GM04503 (cell line): ENCODE measurements around the gene DOCK3.
"Not testable (repeated sequence)": the region's sequence is repeated elsewhere in the genome, so short reads cannot be mapped to it uniquely, and the experiment has no call there.

Experiments
- DNase-seq: peaks from one replicate; pipeline ENCODE4 v3.0.0-alpha.2; 2012; ENCODE audit warnings: low read depth

Gene DOCK3

DNA sequence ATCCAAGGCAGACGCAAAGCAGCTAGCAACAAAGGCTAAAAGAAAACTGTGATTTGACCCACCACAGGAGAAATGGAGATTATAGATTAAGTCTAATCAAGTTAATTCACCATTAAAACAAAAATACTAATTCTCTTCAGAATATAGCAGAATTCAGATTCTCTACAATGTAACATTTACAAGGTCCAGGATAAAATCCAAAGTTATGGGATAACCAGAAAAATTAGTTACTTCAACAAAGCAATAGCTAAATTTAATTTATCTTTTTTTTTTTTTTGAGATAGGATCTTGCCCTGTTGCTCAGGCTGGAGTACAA lies 425.8 kb downstream of the DOCK3 start:
- no peak for DNase-seq

DNA sequence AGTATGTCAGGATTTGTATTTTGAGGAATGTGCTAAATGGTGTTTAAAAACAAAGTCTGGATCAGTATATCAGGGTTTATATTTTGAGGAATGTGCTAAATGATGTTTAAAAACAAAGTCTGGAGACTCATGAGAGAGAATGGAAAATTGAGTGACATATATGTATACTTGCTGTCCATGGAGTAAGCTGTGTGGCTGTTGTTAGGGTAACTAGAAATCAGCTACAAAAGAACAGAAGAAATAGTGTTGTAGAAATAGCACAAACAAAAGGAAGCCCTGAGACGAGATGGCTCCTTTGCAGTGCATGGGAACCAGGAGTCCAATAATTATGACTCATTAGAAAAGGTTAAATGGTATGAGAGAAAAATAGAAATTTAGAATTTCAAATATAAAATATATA lies 427.7 kb downstream of the DOCK3 start:
- DNase-seq: no peak

DNA sequence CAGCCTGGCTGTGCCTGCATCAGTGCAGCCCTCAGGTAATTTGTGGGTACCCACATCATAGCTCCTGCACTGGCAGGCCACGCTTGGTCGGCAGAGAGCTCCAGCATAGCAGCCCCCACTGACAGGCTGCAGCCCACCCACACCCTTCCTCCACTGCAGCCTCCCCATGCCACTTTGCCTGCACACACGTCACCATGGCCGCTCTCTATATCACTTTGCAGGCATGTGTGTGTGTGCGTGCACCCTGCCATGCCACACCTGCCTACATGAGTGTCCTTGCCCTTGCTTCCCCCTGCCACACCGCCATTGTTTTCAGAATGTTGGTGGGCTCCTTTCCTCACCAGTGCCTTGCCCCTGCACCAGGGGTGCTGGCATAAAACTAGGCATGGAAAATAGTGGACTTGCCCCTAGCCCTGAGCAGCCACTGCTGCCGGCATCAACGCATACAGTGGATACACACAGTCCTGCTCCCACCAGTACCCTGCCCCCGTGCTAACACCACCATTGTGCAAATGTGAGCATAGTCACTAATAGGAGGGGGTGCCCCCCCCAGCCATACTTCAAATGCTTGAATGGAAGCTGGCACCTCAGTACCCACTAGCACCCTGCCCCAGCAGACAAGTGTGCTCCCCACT lies 431.6 kb downstream of the DOCK3 start:
- DNase-seq: no peak

DNA sequence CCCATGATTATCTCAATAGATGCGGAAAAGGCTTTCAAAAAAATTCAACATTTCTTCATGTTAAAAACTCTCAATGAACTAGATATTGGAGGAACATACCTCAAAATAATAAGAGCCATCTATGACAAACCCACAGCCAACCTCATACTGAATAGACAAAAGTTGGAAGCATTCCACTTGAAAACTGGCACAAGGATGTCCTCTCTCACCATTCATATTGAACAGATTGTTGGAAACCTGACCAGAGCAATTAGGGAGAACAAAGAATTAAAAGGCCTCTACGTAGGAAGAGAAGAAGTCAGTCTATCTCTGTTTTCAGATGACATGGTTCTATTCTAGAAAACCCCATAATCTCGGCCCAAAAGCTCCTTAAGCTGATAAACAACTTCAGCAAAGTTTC lies 435.9 kb downstream of the DOCK3 start:
- DNase-seq: no peak

DNA sequence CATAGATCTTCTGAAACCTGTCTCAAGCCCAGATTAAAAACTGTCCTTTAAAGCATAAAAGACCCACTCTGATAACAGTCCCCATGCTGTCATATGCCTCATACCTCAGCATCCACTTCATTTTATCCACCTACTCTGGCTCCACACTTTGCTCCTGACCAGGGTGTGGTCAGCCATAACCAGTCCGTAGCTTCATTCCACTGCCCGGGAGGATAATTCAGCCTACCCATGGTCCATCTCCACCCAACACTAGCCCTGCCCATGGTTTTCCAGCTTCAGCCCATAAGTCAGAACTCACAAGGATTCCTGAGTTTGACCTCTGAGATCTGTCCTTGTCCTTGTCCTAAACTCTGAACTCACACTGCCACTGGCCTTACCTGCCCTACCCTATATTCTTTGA lies 448.2 kb downstream of the DOCK3 start:
- DNase-seq: no peak

DNA sequence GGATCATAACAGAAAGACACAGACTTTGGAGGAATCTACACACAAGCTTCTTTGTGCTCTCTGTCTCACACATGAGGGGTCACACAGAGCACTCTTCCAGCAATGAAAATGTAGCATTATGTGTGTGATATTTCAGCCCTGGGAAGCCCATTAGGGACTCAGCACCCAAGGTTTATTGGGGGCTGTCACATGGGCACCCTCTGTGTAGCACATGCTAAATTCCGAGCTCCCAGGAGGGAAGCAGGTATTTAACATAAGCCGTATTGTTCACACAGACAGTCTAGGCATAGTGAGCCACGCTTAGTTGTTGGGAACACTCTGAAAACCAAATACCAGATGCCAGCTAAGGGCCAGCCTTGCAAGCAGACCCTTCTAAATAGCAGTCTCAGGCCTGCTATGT lies 448.8 kb downstream of the DOCK3 start:
- no peak for DNase-seq

DNA sequence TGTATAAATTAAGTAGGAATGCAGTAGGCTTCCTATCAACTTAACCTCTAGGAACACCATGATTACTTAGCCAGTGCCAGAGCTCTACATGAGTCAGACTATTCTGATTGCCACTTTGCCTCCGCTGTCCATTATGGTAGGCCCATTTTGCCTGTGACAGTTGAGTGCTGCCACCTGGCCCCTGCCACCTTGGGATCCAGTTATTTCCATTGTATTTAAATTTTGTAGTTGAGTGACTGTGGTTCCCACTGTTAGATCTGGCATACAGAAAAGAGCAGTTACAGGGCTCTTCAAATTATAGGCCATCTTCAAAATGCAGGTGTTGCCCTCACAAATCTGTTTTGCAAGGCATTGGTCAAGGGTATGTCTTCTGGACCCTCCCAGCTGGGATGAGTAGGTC lies 456.9 kb downstream of the DOCK3 start:
- not testable (repeated sequence) for DNase-seq

DNA sequence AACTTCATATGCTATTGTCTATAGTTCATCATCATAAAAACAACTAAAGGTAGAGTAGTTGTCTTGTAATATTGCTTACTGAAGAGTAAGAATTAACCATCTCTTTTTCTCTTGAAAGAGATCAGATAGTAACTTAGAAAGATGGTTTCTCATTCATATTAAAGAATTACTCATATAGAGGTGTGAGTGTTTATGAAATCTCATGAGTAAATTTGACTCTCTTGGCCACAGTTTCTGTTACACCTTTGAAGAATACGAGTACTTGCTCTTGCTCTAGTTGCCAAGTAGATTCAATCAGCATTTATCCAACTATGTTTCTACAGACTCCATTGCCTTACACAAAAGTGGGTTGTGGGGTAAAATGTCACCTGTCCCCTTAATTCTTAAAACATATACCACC lies 463.0 kb downstream of the DOCK3 start:
- no peak for DNase-seq

DNA sequence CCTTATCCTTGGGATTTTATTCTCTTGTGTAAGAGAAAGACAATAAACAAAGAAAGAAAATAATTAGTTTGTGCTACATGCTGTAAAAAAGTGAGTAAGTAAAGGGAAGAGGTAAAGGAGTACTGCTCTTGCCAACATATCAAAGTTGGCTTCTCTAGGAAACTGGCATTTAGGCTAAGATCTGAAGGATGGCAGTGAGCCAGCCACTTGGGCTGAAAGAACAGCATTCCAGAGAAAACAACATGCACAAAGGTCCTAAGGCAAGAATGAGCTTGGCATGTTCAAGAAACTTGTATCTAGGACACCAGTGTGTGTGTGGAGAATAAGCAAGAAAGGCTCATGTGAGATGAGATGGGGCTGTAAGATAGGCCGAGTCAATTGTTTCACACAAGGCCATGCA lies 464.9 kb downstream of the DOCK3 start:
- no peak for DNase-seq

DNA sequence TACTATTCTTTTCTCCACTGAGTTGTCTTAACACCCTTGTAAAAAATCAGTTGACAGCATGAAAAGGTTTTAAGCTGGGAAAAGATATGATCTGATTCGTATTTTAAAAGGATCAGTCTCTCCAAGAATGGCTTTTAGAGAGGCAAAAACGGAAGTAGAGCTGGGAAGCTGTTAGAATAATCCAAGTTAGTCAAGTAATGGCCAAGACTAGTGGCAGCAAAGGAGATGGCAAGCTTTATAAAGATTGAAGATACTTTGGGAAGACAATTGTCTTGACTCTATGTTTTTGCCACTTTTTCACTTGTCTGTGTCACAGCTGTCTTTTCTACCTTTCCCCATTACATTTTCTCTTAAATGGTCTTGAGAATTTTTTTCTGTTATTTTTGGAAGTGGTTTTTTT lies 466.8 kb downstream of the DOCK3 start:
- DNase-seq: no peak

DNA sequence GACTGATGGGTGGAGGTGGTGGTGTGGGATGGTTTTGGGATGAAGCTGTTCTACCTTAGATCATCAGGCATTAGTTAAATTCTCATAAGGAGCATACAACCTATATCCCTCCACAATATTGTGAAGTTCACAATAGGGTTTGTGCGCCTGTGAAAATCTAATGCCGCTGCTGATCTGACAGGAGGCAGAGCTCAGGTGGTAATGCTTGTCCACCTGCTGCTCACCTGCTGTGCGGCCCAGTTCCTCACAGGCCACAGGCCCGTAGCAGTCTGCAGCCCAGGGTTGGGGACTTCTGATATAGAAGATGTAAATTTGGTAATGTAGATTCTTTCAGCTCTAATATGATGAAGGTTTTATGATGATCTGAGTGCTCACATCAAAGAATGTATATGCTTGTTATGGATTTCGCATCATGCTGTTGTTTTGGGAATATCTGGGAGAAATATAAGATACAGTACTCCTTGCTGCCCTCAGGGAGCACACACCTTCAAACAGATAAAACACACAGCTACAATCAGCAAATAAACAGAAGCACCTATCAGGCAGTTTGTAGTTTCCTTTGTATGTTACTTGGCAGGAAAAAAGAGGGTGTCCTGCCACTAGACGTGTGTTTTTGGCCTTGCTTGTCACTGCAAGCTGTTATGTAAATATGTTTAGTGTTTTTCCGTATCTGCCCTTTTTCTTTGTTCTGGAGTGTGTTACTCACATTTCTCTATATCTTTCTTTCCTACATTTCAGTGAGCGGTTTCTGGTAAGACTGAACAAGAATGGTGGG lies 471.3 kb downstream of the DOCK3 start:
- no peak for DNase-seq

DNA sequence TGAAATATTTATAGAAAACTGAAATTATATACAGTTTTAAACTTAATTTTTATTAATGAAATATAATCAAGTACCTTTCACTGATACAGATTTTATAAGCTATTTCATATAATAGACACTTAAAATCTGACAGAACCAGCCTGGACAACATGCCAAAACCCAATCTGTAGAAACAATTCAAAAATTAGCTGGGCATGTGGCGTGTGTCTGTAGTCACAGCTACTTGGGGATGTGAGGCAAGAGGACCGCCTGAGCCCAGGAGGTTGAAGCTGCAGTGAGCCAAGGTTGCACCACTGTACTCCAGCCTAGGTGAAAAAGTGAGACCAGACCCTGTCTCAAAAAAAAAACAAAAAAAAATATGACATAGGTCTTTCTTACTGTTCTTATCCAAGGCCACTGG lies 472.1 kb downstream of the DOCK3 start:
- no peak for DNase-seq

DNA sequence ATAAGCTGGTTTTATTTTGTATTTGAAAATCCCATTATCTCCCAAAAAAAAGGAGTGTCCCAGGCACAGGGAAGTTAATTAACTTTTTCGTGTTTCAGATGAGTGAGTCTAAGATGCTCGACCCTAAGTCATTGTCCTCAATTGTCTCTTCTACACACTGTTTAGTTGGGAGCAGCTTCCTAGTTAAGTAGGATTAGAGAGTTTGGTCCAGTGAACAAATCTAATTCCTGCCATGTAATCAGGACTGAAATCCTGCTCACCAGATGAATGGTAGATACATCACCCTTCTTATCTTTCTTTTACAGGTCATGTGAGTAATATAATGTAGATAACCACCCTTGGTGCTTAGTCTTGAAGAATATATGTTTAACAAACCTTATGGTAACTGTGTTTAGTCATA lies 481.4 kb downstream of the DOCK3 start:
- DNase-seq: no peak

DNA sequence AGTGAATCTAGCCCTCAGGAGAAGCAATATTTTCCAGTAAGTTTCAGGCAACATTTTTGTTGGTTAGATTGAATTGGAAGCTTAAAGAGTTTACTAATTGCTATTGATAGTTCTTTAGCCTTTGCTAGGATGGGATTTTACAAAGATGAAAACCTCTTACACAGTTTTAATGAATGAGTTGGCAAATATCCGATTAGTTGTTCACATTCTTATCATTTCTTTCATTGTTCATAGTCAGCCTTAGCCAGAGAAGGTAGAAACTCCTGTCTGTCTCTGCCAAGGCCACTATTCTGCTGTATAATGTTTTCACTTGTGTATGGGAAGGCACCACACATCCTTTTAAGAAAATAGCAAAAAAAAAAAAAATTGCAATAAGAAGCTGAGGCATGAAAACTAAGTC lies 488.3 kb downstream of the DOCK3 start:
- DNase-seq: no peak

DNA sequence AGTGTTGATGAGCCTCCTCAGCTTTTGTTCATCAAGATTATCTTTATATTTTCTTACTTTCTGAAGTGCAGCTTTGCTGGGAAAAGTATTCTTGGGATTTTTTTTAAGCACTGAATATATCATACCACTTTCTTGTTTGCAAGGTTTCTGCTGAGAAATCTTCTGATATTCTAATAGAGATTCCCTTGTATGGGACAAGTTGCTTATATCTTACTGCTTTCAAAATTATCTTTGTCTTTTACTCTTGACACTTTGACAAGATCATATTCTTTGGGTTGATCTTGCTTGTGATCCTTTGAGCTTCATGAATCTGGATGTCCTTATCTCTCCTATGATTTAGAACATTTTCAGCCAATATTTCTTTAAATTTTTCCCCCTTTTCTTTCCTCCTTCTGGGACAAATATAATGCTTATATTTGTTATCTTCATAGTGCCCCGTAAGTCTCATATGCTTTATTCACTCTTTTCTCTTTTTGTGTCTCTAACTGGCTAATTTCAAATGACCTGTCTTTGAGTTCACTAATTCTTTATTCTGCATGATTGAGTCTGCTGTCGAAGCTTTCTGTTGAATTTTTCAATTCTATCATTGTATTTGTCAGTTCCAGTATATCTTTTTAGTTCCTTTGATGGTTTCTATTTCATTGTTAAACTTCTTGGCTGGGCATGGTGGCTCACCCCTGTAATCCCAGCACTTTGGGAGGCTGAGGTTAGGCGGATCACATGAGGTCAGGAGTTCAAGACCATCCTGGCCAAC lies 499.0 kb downstream of the DOCK3 start:
- no peak for DNase-seq

DNA sequence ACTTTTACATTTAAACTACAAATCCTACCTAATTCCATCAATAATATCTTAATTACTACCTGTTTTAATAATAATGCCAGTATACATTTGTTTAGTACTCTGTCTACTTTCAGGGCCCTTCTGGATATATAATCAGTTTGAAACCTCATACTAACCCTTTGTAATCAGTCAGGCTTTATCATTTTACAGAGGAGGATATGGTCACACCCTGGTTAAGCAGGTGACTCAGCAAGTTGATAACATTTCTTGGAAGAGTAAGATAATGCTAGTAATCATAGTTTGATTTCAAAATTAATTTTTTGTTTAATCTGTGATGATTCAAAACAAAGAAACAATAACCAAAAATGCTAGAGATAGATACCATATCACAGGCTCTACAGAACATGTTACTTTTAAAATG lies 502.2 kb downstream of the DOCK3 start:
- no peak for DNase-seq

DNA sequence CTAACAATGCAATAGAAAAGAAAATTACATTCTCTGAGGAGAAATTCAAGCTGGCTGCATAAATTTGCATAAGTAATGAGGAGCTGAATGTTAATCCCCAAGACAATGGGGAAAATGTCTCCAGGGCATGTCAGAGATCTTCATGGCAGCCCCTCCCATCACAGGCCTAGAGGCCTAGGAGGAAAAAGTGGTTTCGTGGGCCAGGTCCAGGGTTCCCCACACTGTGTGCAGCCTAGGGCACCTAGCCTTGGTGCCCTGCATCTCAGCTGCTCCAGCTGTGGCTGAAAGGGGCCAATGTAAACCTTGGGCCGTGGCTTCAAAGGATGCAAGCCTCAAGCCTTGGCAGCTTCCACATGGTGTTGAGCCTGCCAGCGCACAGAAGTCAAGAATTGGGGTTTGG lies 511.7 kb downstream of the DOCK3 start:
- DNase-seq: not testable (repeated sequence)

DNA sequence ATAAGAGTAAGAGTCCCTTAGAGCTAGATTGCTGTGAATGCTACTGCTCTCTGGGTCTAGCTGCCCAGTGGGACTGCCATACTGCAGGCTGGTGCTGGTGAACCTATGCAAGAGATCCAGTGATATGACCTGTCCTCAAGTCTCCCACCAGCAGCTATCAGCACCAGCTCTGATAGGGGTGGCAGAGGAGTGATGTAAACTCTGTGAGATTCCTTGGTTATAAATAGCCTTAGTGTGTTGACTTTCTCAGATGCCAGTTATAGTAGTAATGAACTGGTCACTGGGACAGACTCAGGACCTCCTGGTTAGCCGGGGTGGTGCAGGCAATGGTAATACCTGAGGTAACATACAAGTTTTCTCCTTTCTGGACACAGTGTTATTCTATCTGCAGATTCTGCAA lies 515.5 kb downstream of the DOCK3 start:
- DNase-seq: no peak

DNA sequence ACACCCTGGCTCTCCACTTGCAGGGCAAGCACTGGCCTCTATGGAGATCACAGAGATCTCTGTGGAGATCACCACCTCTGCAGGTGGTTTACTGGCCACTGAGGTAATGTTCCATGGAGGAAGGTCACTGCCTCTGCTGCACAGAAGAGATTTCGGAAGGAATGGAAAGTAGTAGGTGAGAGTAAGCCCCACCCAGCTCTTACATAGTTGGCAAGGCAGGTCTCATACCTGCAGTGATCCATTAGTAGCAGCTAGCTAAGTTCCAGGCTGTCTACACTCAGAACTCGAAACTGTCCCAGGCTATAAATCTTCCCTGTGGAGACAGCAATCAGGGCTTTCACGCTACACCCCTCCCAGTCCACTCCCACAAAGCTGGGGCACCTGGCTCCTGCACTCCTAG lies 516.1 kb downstream of the DOCK3 start:
- DNase-seq: no peak

DNA sequence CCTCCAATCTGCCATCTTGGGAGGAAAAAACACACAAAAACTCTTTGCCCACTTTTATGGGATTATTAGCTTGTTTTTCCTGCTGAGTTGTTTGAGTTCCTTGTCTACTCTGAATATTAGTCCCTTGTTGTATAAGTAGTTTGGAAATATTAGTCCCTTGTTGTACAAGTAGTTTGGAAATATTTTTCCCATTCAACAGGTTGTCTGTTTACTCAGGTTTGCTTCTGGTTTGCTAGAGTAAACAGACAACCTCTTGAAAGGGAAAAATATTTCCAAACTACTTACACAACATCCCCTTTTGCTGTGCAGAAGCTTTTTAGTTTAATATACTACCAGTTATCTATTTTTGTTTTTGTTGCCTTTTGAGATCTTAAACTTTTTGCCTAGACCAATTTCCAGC lies 517.0 kb downstream of the DOCK3 start:
- DNase-seq: no peak

DNA sequence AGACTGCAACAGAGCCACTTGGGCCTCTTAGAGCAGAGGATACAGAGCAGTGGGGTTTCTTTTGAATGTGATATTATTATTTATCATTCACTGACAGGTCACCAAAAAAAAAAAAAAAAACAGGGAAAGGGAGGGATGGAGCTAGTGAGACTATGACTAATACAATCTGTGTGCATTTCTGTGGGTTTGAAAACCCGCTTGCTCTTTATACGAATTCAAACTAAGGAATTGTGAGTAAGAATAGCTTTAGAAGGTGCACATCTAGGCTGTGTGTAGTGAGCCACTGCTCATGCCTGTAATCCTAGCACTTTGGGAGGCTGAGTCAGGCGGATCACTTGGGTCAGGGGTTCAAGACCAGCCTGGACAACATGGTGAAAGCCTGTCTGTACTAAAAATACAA lies 523.8 kb downstream of the DOCK3 start:
- DNase-seq: no peak

DNA sequence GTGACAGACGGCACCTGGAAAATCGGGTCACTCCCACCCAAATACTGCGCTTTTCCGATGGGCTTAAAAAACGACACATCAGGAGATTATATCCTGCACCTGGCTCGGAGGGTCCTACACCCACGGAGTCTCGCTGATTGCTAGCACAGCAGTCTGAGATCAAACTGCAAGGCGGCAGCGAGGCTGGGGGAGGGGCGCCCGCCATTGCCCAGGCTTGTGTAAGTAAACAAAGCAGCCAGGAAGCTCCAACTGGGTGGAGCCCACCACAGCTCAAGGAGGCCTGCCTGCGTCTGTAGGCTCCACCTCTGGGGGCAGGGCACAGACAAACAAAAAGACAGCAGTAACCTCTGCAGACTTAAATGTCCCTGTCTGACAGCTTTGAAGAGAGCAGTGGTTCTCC lies 524.6 kb downstream of the DOCK3 start:
- DNase-seq: not testable (repeated sequence)

DNA sequence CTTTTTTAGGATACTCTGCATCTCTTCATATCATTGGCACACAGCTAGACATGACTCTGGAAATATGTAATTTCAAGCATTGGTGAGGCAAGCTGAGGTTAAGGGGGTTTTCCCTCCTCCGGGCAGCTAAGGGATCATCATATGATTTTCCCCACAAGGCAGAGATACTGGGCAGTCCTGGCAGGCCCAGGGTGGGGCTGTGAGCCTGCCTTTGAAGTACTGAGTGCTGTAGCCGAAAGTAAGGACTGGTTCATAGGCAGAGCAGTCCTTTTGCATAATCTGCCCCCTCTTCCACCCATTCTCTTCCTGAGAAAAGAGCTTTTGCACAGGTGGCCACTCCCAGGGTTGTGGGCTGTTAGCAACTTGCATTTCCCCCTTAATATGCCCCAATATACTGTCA lies 541.6 kb downstream of the DOCK3 start:
- DNase-seq: no peak

DNA sequence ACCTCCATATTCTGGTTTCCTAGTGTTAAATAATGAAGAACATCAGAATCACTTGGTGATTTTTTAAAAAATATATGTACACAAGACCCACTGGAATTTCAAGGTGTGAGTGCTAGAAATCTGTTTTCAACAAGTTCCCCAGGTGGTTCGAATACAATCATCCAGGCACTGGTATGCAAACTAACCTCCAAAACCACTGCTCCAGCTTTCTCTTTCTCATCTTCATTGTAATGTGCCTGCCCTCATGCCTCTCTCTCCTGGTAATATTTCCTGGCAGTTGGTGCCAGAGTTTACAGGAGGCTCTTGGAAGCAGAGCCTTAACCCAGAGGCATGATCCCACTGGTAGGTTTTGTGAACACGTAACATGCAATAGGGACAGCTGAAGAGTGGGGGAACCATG lies 547.2 kb downstream of the DOCK3 start:
- no peak for DNase-seq
